Fibroblast of upper back skin (primary cell): ENCODE data around the gene HYAL2.
A peak's percentile ranks its signal among the peaks of the same experiment; 100 is the strongest.
"Not testable (repeated sequence)": the region's sequence is repeated elsewhere in the genome, so short reads cannot be mapped to it uniquely, and the experiment has no call there.

Experiments
- DNase-seq: peaks from one replicate; pipeline ENCODE4 v3.0.0-alpha.2; 2013

Gene HYAL2

GRCh38 chr3:50327129-50327528 lies 4.6 kb upstream of the HYAL2 start:
- no peak for DNase-seq

DNA sequence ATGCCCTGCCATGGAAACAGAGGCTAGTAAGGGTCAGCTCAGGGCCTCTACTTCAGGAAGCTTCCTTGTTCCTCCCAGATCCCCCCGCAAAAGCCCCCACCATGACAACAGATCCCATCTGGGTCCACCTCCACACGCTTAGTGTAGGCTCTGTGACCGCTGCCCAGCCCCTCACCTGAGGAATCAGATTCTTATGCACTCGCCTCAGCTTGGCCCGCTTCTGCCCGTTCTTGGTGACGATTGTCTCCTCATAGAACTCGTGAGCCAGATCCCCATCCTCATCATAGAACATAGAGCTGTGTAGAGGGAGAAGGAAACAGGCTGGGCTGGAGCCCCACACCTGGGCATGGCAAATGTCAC lies 3.6 kb upstream of the HYAL2 start:
- DNase-seq = no peak

DNA sequence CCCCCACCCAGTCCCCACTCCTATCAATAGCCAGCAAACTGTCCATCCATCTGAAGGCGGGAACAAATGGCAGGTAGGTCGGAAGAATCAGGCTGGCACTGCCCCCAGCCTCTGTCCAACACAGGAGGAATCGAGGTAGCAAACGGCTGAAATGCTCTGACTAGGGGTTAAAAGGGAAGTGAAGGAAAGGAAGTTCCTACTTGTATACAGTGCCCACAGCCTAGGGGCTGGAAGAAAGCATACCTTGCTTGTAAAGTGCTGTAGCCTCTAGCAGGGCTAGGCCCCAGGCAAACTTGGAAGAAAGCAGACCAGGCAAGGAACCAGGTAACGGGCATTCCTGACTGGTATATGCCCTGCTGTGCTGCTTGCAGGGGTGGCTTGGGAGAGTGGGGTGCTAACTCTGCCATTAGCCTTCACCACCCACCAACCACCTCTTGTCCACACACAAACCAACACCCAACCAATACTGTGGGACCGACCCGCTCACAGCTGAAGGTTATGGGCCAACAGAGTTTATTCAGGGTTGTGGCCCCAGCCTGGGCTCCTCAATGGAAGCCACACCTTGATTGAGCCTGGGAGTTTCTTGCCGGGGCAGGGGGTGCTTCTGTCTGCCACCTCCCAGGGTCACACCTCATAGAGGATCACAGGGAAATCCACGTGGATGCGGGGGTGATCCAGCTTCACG lies 3.1 kb upstream of the HYAL2 start:
- DNase-seq = no peak

- DNase-seq = no peak
Measured at GRCh38 chr3:50325113-50325480, 2.6 kb upstream of the HYAL2 start.

- peak; percentile 65 for DNase-seq
Measured at GRCh38 chr3:50324351-50325112, 2.0 kb upstream of the HYAL2 start.

GRCh38 chr3:50323614-50324199 lies 1.2 kb upstream of the HYAL2 start:
- no peak for DNase-seq

- no peak for DNase-seq
Measured at GRCh38 chr3:50323092-50323600, 601 bp upstream of the HYAL2 start.

- DNase-seq = no peak
Measured at GRCh38 chr3:50322115-50322385, 495 bp downstream of the HYAL2 start.

- peak; percentile 88 for DNase-seq
Measured at GRCh38 chr3:50321336-50322114, 1.0 kb downstream of the HYAL2 start.

DNA sequence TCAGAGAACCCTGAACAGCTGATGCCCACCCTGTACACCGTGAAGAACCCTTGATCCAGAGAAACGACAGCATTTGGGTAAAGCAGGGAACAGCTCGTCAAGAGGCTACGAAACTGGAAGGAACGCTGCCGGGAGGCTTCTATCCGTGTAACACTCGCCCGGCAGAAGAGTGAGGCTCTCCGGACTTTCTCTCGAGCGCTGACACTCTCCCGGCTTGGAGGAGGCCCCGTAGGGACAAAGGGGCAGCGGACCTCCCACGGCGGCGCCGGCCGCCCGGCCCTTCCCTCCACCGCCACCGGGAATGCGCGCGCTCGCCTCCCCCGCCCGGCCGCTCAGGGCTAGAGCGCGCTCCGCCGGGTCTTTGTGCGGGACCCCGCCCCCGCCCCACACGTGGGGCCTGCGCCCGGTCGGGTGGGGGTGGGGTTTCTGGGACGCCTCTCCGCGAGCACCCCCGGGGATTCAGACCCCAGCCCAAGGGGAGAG lies 1.7 kb downstream of the HYAL2 start:
- peak; percentile 66 for DNase-seq

GRCh38 chr3:50319894-50320625 lies 2.5 kb downstream of the HYAL2 start:
- no peak for DNase-seq

- no peak for DNase-seq
Measured at GRCh38 chr3:50319181-50319893, 3.2 kb downstream of the HYAL2 start.

- DNase-seq = no peak
Measured at GRCh38 chr3:50318615-50319014, 3.9 kb downstream of the HYAL2 start.

GRCh38 chr3:50318163-50318562 lies 4.4 kb downstream of the HYAL2 start:
- no peak for DNase-seq

- no peak for DNase-seq
Measured at GRCh38 chr3:50317300-50317699, 5.2 kb downstream of the HYAL2 start.

DNA sequence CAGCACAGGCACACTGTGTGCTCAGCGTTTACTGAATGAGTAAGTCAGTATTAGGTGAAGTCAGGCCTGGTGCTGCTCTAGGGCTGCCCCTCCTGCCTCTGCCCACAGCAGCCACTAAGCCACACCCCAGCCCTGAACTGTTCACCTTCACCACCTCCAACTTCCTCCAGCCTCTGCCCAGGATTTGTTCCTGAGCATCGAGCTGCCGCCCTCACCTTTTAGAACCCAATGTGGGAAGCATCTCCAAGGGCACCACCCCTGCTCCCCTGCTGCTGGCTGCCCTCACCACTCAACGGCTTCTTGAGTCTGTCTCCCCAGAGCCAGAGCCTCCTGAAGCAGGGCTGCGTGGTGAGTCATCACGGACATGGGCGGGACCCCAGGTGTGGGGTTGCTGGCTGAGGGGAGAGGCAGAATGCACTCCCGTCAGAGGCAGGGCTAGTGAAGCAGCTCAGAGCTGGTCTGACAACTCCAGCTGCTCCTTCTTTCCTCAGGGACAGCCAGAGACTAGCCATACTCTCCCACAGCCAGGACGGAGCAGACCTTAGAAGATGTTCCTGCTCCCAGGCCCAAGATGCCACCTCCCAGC lies 5.8 kb downstream of the HYAL2 start:
- DNase-seq = no peak

- DNase-seq = no peak
Measured at GRCh38 chr3:50314816-50315215, 7.7 kb downstream of the HYAL2 start.

- no peak for DNase-seq
Measured at GRCh38 chr3:50314342-50314741, 8.2 kb downstream of the HYAL2 start.

GRCh38 chr3:50312041-50312440 lies 10.5 kb downstream of the HYAL2 start:
- not testable (repeated sequence) for DNase-seq

DNA sequence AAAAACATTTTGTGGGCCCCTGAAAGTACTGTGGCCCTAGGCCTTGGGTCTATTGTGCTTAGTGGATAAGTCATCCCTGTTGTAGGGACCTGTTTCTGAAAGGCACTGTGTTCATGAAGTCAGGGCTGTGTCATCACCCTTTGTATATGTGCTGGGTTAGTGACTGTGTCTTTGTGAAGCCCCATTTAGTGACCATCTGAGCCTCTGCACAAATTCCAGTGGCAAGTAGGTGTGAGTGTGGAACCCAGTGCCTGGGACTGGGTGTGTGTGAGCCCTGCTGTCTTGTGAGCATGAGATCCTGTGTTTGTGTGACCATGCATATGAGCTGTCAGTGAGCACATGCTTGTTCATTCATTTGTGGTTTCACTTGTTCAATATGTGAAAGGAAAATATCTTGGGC lies 17.9 kb downstream of the HYAL2 start:
- no peak for DNase-seq

- no peak for DNase-seq
Measured at GRCh38 chr3:50303013-50303815, 19.3 kb downstream of the HYAL2 start, which contains the start of gene HYAL1. Gene HYAL1 (minus strand): TSS chr3:50303574. CDS start chr3:50302956, 618 bp downstream.
